Measurements from ENCODE around the gene GANAB.

GRCh38 chr11:62599901-62600300 is 46.5 kb downstream of the GANAB start:
- no peak for TF ChIP-seq GATA2 (IDR thresholded peaks at IDR 0.05; ENCODE audit: low read depth, low read length)
- no peak for TF ChIP-seq GATA3 (IDR thresholded peaks at IDR 0.05; ENCODE audit: low read depth, low read length)

Data from SH-SY5Y (cell line).